Endothelial cell of umbilical vein (primary cell): ENCODE measurements around the gene SLC4A1AP.

ENCODE experiments used
- CTCF ChIP-seq, 2 donors: IDR thresholded peaks; 1 replicate in 1 of 2; 2 replicates in 1 of 2; pipeline ENCODE4 v1.5.1; 2011; ENCODE audit warnings: low read length in 2 of 2, mild to moderate bottlenecking in 2 of 2, moderate library complexity in 2 of 2, control low read depth in 1 of 2, inconsistent platforms in 1 of 2, low read depth in 1 of 2; ENCODE audit not compliant: insufficient read depth in 1 of 2; ENCODE audit errors: extremely low read depth in 1 of 2
- POLR2A ChIP-seq: IDR thresholded peaks from 2 replicates; pipeline ENCODE4 v1.6.1; 2012; ENCODE audit warnings: low read depth, mild to moderate bottlenecking, control low read depth, low read length

GRCh38 chr2:27735263-27735904 lies 71.7 kb downstream of the SLC4A1AP start:
- TF ChIP-seq POLR2A (peak; percentile 34), CTCF (IDR thresholded peaks at IDR 0.05; ENCODE audit: extremely low read depth in 1 of 2, insufficient read depth in 1 of 2, low read depth in 1 of 2, low read length in 2 of 2) (no peak)
